GM12875 (cell line): ENCODE results near the gene BRI3BP.

ENCODE experiments used
- H3K4me3 ChIP-seq: one replicate; pipeline ENCODE4 v1.5.1; 2011; ENCODE audit warnings: low read depth, low read length, control low read depth
- TF ChIP-seq, protein P1 (sequence below): IDR thresholded peaks from 2 replicates; pipeline ENCODE4 v1.5.1; 2011; ENCODE audit warnings: low read depth, mild to moderate bottlenecking, control low read depth, inconsistent platforms, low read length, moderate library complexity, borderline replicate concordance; ENCODE audit not compliant: insufficient read depth

BRI3BP gene

GRCh38 chr12:124994437-124994975 lies 1.1 kb downstream of the BRI3BP start:
- H3K4me3 ChIP-seq, result peak overlapping the region; percentile 87
- TF ChIP-seq, protein P1, sequence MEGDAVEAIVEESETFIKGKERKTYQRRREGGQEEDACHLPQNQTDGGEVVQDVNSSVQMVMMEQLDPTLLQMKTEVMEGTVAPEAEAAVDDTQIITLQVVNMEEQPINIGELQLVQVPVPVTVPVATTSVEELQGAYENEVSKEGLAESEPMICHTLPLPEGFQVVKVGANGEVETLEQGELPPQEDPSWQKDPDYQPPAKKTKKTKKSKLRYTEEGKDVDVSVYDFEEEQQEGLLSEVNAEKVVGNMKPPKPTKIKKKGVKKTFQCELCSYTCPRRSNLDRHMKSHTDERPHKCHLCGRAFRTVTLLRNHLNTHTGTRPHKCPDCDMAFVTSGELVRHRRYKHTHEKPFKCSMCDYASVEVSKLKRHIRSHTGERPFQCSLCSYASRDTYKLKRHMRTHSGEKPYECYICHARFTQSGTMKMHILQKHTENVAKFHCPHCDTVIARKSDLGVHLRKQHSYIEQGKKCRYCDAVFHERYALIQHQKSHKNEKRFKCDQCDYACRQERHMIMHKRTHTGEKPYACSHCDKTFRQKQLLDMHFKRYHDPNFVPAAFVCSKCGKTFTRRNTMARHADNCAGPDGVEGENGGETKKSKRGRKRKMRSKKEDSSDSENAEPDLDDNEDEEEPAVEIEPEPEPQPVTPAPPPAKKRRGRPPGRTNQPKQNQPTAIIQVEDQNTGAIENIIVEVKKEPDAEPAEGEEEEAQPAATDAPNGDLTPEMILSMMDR, result 0 out of 2 replicates have a peak, but pooled peaks have one; percentile 2

DNA sequence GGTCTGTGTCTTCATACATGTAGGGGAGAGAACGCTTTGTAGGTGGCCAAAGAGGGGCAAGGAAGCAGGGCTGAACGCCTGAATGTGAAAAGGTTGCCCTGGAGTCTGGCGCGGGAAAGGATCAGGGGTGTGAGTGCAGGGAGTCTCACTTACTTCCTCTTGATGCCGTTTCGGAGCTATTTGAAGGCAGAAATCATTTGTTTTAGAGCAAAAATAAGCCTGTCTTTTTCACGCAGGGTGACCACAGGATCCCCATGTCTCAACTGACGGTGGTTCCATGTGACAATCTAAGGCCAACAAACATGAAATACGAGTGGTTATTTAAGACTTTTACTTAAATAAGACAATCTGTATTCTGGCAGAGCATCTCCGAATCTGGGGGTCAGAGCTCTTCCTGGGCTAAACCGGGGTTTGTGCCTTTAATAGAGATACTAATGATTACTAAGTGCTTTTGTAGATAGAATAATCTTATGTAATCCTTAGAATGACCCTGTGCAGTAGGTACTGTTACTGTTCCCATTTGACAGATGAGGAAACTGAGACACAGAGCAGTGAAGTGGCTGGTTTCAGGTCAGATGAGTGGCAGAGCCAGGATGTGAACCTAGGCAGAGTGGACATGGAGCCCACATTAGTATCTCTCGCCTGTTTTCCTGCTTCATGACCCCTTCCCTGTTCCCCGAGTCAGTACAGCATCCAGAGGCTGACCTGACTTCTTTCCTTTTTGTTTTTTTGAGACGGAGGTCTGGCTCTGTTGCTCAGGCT lies 1.9 kb downstream of the BRI3BP start:
- TF ChIP-seq, protein P1, result no peak
- H3K4me3 ChIP-seq, result peak overlapping the region; percentile 87

GRCh38 chr12:124998705-124999104 lies 5.3 kb downstream of the BRI3BP start:
- TF ChIP-seq, protein P1, result no peak
- no peak overlapping the region for H3K4me3 ChIP-seq

GRCh38 chr12:125001636-125002035 lies 8.2 kb downstream of the BRI3BP start:
- no peak overlapping the region for H3K4me3 ChIP-seq

DNA sequence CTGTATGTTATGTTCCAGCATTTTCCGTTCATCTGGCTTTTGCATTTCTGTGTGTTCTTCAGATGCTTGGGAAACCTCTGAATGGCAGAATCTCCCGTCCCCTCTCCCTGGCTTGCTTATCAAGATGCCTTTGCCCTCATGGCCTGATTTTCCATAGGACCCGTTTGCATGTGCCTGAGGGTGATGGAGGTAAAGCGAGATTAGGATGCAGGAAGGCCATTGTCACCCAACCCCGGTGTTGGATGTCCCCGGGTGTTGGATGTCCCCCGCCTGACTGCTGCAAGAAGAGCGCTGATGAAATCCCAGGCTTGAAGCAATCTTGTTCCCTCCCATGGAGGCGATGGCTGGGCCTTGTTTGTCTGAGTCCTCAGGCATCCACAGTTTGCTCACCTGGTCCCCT lies 9.6 kb downstream of the BRI3BP start:
- H3K4me3 ChIP-seq, result no peak overlapping the region
- TF ChIP-seq, protein P1, result no peak

More at GRCh38 chr12:125001636-125002035, 8.2 kb downstream of the BRI3BP start:
- TF ChIP-seq, protein P1, result no peak

DNA sequence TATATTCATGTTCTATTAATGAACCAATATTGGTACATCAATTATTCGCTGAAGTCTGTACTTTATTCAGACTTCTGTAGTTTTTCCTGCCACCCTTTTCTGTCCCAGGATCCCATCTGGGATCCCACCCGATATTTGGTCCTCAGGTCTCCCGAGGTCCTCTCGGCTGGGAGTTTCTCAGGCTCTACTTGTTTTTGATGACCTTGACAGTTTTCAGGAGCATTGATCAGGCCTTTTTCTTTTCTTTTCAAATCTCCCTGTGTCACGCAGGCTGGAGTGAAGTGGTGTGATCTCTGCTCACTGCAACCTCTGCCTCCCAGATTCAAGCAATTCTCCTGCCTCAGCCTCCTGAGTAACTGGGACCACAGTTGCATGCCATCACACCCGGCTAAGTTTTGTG lies 11.2 kb downstream of the BRI3BP start:
- TF ChIP-seq, protein P1, result no peak
- no peak overlapping the region for H3K4me3 ChIP-seq

GRCh38 chr12:125005652-125006051 lies 12.2 kb downstream of the BRI3BP start:
- TF ChIP-seq, protein P1, result no peak
- H3K4me3 ChIP-seq, result no peak overlapping the region
